ENCODE measurements around the gene SMARCAL1.
A peak's percentile ranks its signal among the peaks of the same experiment; 100 is the strongest.

Gene SMARCAL1

DNA sequence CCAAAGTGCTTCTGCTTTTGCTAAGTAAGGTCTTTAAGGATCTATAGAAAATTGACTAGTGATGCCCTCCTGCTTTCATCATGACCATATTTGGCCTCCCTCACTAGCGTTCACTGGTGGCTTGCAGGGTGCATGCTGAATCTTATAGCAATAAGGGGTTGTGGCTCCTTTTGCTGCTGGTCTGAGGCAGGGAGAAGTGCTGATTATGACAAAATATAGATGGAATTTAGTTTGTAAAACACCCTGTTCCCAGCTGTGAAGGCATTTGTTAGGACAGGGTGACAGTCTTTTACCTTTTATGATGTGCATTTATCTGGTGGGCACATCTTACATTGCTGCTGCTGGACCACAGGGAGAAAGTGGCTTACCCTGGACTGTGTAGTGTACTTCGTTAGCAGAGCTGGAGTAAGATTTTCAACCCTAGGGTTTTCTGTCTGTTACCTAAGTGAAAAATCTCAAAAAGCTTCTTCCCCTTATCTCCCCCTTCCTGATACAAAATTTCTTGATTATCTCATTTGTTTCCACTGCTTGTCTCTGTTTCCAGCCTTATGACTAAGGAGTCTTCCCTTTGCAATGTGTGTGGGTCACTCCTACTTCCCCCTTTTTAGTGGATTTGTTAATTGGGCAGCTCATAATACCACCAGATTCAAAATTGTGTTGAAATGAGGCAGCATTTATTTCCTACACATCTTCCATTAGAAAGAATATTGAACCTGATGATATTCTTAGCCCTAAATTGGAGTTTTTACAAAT, 65.2 kb downstream of the SMARCAL1 start:
- DNase-seq (ENCODE audit: low read depth) = no peak

DNA sequence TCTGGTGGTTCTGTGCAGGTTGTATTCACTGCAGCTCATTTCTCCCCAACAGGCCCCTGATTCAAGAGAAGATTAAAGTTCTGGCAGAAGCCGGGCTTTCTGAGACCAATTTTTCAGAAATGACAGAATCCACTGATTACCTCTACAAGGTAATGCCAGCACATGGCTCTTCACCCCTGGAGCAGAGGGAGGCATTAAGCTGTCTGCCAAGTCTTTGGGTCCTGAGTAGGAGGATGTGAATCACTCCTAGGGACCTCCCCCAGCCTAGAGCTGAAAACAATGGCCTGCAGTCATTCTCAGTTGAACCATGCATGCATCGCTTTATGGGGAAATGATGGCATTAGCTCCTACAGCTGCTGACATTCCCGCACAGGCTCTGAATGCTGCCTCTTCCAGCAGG, 65.9 kb downstream of the SMARCAL1 start:
- no peak for DNase-seq (ENCODE audit: low read depth)

DNA sequence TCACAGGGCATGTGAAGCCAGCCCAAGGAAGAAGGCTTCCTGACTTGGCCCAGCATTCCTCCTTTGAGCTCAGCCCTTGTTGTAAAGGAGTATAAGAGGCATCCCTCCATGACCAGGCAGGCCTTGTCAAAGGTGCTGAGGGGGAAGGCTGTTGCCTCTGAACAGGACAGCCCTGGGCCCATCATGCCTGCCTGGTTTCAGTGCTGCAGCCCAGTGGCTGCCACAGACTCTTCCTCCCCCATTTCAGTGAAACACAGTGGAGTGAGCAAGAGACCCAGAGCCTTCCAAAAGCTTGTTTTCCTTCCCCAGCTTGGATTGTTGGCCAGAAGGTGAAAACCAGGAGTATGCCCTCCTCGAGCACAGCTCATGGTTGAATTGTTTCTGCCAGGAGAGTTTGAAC, 66.5 kb downstream of the SMARCAL1 start:
- DNase-seq (ENCODE audit: low read depth) = no peak

DNA sequence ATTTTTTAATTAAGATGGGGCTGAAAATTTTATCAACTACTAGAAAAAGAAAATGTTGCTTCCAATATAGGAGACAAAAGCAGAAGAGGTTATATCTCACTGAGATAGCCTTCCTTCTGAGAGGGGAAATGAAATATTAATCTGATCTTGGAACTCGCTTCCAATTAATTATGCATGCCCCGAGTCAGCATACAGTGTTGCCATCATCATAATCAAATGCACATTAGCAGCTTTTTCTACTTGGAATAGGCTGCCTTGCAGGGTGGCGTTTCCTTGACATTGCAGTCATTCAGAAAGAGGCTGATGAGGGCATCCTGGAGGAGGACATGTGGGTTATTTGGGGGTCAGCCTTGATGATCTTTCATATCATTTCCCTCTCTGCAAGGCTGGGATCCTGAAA, 67.9 kb downstream of the SMARCAL1 start:
- DNase-seq (ENCODE audit: low read depth) = no peak

DNA sequence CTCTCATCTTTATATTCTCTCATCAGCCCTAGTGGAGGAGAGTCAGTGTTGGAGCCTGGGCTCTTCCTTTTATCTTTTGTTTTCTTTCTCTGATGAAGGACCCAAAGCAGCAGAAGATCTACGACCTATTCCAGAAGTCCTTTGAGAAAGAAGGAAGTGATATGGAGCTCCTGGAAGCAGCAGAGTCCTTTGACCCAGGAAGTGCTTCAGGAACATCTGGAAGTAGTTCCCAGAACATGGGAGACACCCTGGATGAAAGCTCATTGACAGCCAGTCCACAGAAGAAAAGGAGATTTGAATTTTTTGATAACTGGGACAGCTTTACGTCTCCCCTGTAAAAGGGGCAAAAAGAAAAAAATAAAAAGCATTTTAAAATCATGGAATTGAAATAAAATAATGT, 70.4 kb downstream of the SMARCAL1 start:
- DNase-seq (ENCODE audit: low read depth) = no peak

DNA sequence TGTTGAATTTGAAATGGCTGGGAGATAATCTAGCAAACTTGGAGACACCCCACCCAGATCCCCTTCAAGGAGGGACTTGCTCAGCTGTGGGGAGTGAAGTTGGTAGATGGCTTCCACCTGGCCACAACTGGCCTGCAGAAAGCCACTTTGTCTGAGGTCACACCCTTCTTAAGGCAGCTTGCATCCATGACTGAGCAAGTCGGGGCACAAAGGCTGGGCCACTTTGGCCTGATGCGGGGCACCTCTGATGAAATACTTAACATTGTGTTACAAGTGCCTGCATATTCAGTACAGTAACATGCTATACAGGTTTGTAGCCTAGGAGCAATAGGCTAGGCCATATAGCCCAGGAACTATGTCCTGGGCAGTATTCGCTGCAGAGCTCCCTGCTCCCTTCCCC, 73.0 kb downstream of the SMARCAL1 start:
- DNase-seq (ENCODE audit: low read depth) = no peak

DNA sequence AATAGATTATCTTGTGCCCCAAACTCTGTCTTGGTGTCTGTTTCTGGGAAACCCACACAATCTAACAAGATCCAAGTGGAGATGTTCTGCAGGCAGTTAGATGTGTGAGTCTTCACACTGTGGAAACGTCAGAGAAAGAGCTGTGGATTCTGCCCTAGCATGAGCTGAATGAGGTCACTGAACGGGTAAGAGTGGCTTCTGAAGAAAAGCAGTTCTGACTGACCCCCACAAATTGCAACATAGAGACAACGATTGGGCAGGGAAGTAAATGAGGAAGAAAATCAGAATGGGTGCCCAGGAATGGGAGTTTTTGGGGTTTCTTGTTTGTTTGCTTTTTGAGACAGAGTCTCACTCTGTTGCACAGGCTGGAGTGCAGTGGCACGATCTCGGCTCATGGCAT, 73.5 kb downstream of the SMARCAL1 start:
- no peak for DNase-seq (ENCODE audit: low read depth)

DNA sequence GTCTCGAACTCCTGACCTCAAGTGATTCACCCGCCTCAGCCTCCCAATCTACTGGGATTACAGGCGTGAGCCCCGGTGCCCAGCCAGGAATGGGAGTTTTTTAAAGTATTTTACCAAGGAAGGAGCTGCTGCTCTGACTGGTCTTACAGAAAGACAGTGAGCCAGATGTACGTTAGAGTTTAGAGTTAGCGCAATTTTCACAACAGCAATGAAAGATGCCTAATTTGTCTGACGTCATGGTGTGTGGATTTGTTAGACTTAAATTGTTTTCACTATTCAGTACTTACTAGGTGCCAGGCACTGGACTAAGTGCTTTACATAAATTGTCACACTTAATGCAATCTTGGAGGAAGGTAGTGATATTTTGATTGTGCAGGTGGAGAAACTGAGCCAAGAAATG, 74.0 kb downstream of the SMARCAL1 start:
- no peak for DNase-seq (ENCODE audit: low read depth)

DNA sequence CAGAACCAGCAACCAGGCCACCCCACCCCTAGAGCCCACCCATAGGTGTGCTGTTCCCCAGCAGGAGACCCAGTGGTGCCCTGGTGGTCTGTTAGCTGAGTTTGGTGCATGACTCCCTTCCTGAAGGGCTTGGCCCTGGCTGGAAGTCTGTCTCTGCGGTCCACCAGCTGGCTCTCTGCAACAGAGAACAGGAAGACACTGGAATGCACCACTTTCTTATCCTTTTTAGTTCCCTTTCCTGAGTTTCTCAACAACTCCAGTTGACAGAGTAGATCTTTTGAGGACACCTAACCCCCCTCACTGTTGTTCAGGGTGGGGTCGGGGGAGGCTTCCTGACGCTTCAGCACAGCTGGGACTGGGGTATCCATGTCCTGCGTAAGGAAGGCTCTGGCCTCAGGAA, 74.4 kb downstream of the SMARCAL1 start:
- DNase-seq (ENCODE audit: low read depth) = no peak

DNA sequence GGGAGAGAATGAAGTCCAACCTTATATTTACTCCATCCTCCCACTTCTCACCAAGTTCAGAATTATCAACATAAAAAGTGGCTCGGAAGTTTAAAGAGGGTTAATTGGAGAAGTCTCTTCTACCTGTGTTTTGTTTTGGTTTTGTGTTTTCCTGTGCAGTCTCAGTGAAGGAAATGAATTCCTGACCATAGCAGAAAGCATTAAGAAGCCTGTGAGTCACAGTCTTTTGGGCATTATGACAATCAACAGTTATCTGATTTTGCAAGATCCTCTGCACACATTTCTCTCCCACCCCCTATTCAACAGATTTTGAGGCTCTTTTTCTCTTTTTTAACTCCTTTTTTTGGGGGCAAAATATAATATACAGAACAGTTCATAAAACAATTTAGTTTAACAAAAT, 77.8 kb downstream of the SMARCAL1 start:
- DNase-seq (ENCODE audit: low read depth) = no peak

DNA sequence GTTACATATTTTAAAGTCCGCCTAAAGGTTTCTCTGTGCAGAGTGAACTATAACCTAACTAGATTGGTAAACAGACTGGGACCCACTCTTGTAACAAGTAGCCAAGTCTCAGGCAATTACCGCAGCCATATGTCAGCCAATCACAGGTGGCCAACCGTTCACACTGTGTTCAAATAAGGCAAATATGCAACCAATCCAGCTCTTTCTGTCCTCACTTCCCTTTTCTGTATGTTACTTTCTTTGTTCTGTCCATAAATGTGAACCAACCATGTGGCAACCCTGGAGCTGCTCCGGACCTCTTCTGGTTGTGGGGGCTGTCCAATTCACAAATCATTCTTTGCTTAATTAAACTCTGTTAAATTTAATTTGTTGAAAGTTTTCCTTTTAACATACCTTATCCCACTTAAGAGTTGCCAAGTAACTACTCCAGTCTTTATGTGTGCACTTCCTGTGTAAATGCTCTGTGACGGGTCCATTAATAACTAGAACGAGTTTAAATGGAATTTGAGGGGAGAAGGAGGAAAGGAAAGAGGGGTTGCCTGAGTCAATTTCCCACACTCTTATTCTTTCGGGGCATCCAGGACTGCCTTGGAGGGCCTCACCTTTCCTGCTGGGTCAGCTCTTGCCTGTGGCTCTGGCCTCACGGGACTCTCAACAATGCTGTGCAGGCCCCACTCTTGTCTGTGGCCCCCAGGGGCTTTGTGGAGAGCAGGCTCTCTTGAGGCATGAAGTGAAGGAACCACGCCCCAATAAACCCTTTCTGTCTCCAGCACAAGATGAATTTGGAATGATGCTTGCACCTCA, 79.7 kb downstream of the SMARCAL1 start:
- no peak for DNase-seq (ENCODE audit: low read depth)

DNA sequence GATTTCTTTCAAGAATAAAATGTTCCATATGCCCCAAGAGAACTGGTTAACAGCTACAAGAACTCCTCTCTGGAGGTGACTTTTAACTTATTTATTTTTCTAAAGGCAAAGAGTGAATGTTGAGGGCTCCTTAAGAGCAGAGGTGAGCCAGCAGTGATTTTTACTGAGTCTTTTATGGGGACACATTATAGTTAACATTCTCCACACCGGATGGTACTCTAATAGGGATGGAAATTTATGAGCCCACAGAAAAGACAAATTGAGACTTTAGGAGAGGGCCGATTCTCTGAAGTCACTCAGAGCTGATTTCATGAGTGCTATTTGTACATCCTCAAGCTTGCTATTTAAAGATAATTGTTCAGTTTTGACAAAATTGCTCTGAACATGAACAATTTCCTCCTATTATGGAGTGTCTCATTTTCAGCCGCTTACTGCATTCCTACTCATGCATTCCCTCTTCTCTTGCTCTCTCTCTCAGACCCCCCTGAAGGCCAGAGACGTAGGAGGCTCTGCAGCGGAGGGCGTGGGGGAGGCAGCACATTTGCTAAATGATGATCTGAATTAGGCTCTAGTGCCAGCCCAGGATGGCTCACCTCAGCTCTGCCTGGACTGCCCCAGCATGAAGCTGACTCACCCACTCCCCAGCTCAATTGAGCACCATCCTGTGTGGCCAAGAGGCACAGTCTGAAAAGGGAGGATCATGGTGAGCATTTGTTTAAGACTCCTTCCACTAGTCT, 80.5 kb downstream of the SMARCAL1 start:
- no peak for DNase-seq (ENCODE audit: low read depth)

DNA sequence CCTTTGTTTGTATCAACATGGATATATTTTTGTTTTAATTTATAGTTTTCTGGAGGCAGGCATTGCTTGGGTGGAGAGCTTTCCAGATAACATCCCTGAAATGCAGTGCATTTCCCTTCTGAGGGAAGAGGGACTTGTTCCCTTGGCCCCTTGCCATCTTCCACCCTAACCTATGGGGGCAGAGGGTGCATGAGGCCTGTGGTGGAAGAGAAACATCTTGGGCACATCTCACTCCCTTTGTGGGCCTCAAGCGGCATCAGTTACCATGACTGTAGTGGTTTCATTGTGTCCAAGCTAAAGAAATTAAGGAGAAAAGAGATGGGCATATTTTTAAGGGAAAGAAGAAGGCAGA, 81.0 kb downstream of the SMARCAL1 start:
- no peak for DNase-seq (ENCODE audit: low read depth)

DNA sequence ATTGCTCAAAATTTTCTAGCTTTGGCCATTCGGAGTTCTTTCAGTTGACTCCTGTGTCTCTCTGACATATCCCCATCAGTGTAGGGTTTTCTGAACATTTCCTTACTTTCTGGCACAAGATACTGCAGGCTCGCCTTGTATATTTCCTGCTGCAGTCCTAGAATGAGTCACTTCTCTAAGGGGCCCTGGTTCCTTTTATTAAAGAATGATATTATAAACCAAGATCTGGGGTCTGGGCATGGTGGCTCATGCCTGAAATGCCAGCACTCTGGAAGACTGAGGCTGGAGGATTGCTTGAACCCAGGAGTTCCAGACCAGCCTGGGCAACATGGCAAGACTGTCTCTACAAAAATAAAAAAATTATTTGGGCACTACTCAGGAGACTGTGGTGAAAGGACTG, 83.4 kb downstream of the SMARCAL1 start:
- DNase-seq (ENCODE audit: low read depth) = no peak

DNA sequence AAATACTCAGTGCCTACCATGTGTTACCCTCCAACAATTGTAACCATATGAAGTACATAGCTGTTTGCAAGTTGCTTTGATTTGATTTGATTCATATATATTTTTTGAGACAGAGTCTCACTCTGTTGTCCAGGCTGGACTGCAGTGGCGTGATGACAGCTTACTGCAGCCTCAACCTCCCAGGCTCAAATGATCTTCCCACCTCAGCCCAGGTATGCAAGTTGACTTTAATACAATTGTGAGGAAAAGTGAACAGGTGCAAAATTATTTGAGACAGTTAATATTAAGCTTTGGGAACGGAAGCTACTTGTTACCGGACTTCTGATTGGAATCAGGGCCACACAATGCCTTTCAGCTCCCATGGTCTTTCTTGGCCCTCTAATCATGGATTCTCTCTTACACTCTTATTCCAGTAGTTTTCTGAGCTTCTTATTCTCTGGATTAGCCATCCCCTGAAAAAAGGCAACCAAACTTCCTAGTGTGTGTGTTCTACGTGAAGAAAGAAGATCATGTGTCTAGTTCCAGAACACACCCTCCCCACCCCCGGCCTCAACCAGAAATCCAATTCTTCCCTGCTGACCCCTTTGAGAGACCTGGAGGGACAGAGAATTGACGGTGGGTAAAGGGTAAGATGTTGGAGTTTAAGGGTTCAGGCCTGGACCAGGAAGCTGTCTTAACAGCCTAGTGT, 85.2 kb downstream of the SMARCAL1 start:
- no peak for DNase-seq (ENCODE audit: low read depth)

DNA sequence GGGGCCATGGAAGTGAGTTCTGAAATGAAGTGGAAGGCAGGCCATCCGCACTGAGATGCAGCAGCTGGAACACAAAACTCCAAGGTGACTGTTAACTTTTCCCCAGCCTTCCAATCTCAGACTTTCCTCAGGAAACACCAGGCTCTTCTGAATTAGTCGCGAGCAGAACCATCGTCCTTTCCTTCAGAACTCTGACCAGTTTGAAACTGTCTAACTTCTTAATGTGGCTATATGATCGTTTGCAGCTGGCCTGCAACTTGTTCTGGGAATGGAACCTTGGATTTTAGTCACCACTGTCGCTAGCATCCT, 85.7 kb downstream of the SMARCAL1 start:
- DNase-seq (ENCODE audit: low read depth) = no peak

DNA sequence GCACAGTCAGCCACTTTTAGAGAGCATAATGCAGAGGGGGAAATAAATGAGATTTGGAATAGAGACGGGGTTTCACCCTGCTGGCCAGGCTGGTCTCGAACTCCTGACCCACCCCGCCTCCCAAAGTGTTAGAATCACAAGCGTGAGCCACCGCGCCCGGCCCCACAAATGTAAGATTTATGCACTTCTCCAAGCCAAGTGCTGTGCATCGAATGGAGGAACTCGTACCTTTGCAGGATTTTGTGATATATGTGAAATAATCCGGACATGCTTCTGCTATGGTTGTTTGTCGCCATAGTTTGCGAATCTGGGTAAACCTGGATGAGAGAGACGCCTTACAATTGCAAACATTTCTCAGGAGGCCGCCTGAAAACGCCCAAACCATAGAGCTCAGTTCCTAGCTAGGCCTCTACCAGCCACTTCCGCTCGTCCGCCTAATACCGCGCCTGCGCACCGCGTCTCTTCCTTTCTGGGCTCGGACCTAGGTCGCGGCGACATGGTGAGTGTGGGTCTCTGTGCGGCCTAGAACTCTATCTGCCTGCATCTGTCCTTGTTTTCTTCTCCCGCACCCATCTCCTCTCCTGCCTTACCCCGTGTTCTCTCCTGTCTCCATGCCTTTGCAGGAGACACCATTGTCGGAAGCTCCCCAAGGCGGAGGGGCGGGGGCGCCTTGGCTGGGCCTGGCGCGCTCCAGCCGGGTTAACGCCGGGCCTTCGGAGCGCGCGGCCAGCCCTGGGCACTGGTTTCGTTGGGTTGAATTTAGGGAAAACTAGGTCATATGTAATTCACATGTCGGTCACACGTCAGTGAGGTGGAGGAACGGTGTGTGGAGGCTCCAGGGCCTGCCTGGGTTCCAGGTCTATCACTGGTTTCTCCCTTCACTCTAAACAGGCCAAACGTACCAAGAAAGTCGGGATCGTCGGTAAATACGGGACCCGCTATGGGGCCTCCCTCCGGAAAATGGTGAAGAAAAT, 86.4 kb downstream of the SMARCAL1 start, which contains the start of gene RPL37A:
RPL37A (plus strand) TSS at position 466 of the 974 bp plus-strand sequence; CDS start at position 497, 31 bp downstream.
- peak; percentile 86 for DNase-seq (ENCODE audit: low read depth)

DNA sequence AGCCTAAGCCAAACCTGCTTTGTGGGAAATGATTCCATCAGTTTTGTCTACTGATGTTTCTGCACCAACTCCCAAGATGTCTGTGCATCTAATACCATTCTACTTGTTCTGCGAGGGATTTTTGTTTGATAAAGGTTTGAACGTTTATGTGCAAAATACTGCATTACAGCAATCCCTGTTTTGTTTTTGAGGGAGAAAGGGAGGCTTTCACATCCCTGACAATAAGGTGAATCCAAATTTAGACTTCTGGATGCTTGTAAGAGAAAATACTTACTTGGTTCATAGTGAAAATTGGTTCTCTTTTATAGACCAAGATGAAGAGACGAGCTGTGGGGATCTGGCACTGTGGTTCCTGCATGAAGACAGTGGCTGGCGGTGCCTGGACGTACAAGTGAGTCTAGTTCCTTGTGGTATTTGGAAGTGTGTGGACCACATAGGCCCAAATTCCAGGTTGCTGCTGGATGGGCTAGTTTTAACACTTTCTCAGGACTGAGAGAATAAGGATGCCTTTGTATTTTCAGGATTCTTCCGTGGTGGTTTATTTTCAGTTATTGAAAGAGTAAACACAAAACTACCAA, 87.4 kb downstream of the SMARCAL1 start:
- DNase-seq (ENCODE audit: low read depth) = no peak

DNA sequence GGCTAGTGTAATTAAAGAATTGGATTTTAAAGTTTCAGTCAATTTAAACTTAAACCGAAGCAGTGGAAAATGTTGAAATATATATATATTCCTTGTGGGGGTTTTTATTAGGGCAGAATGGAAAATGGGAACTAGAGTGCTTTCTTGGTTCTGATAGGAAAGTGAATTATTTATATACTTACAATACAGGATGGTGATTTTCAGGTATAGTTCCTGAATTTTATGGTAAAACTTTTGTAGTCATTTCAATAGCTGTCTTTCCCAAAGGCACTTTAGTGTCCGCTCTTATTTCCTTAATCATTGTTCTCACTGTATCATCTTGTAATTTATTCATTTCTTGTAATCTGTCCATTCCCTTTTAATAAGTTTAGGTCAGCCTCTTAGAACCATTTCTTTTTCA, 88.3 kb downstream of the SMARCAL1 start:
- no peak for DNase-seq (ENCODE audit: low read depth)

DNA sequence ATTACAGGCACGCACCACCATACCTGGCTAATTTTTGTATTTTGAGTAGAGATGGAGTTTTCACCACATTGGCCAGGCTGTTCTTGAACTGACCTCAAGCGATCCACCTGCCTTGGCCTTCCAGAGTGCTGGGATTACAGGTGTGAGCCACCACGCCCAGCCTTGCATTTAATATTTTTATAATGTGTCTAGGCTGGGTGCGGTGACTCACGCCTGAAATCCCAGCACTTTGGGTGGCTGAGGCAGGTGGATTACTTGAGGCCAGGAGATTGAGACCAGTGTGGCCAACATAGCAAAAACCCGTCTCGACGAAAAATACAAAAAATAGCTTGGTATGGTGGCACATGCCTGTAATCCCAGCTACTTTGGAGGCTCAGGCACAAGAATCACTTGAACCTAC, 89.6 kb downstream of the SMARCAL1 start:
- no peak for DNase-seq (ENCODE audit: low read depth)

Data from activated gamma-delta T cell treated with anti-CD3 and anti-CD28 coated beads, Interleukin-2, amount 50 U/mL, for 16 hours (primary cell).